ENCODE measurements around the gene ZBTB20.

GRCh38 chr3:114775395-114775794 lies 371.7 kb downstream of the ZBTB20 start:
- no peak for TF ChIP-seq EP300 (conservative IDR thresholded peaks at IDR 0.05; ENCODE audit: poor library complexity, severe bottlenecking)
- TF ChIP-seq, protein P1, sequence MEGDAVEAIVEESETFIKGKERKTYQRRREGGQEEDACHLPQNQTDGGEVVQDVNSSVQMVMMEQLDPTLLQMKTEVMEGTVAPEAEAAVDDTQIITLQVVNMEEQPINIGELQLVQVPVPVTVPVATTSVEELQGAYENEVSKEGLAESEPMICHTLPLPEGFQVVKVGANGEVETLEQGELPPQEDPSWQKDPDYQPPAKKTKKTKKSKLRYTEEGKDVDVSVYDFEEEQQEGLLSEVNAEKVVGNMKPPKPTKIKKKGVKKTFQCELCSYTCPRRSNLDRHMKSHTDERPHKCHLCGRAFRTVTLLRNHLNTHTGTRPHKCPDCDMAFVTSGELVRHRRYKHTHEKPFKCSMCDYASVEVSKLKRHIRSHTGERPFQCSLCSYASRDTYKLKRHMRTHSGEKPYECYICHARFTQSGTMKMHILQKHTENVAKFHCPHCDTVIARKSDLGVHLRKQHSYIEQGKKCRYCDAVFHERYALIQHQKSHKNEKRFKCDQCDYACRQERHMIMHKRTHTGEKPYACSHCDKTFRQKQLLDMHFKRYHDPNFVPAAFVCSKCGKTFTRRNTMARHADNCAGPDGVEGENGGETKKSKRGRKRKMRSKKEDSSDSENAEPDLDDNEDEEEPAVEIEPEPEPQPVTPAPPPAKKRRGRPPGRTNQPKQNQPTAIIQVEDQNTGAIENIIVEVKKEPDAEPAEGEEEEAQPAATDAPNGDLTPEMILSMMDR (IDR thresholded peaks at IDR 0.05; ENCODE audit: poor library complexity, severe bottlenecking): no peak

Measured in neural cell (in vitro differentiated cells).